SKM-1 treated with dmso at 0.1 percent for 144 hours (cell line): ENCODE results near the gene DLX3.

Experiments
- DNase-seq: peaks from one replicate; lab custom pipeline; 2025; ENCODE audit not compliant: unreplicated experiment; lab: John Stamatoyannopoulos, UW

The DLX3 gene

DNA sequence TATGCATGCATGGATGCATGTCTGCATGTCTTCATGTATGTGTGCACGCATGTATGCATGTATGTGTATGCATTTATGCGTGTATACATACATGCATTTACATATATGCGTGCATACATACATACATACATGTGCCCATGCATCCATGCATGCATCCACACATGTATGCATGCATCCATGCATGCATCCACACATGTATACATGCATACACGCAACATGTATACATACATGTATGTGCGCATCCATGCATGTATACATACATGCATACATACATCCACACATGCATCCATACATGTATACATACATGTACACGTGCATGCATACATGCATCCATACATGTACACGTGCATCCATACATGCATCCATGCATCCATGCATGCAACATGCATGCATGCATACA is 29.8 kb upstream of the DLX3 start:
- no peak for DNase-seq

DNA sequence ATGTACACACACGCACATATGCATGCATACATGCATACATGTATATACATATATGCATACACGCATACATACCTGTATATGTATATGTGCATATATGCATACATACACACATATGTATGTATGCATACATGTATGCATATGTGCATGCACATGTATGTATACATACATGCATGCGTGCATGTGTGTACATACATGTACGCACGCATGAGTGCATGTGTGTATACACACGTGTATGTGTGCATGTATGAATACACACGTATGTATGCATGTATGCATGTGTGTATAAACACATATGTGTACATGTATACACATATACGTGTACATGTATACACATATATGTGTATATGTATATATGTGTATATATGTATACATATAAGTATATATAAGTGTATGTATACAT is 28.5 kb upstream of the DLX3 start:
- DNase-seq: no peak

DNA sequence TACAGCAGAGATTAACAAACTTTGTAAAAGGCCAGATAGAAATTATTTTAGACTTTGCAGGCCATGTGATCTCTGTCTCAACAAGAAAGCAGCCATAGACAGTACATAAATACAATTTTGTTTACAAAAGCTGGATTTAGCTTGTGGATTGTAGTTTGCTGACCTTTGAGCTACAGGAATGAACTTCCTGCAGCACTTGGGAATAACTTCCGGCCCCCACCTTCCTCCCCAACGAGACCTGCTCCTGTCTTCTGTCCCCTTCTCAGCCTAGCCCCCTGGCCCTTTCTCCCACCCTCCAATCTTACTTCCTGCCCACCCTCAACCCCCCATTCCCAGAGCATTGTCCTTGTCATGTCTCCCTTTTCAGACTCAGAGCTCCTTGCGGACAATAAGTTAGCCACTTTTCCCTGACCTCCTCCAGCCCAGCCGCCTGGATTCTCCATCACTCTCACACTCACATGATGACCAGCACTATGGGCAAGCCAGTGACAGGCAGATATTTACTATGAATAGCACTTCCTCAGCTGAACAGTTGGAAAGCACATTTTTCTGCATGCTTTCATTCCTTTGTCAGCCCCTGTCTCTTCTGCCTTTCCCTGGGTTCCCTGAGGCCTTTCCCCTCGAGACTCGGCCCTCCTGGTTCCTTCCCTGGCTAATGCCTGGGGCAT is 27.6 kb upstream of the DLX3 start:
- DNase-seq: no peak

DNA sequence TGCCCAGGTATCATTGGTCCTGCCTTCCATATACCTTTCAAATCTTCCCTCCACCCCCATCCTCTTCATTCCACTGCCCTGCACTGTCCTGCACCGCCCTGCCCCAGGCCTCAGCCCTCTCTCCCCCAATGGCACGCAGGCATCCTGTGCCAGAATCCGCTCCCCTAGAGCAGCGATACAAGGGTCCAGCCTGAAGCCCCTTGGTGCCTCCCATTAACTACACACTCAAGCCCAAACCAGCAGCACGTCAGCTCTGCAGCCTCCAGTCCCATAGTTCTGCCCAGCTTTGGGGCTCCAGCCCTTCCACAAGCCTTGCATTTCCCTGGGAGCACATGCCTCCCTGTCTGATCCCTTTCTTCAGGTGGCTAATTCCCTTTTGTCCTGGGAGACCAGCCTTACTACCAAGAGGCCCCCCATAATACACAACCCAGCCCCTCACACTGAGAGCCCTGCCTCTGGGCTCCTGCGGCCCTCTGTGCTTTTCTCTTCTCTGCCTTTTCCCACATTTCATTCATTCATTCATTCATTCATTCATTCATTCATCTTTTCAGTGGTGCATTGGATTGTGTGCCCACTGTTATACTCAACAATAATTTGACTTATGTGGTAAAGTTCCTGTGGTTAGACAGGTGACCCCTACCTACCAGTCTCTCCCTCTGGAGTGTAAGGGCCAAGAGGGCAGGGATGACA is 26.8 kb upstream of the DLX3 start:
- no peak for DNase-seq

DNA sequence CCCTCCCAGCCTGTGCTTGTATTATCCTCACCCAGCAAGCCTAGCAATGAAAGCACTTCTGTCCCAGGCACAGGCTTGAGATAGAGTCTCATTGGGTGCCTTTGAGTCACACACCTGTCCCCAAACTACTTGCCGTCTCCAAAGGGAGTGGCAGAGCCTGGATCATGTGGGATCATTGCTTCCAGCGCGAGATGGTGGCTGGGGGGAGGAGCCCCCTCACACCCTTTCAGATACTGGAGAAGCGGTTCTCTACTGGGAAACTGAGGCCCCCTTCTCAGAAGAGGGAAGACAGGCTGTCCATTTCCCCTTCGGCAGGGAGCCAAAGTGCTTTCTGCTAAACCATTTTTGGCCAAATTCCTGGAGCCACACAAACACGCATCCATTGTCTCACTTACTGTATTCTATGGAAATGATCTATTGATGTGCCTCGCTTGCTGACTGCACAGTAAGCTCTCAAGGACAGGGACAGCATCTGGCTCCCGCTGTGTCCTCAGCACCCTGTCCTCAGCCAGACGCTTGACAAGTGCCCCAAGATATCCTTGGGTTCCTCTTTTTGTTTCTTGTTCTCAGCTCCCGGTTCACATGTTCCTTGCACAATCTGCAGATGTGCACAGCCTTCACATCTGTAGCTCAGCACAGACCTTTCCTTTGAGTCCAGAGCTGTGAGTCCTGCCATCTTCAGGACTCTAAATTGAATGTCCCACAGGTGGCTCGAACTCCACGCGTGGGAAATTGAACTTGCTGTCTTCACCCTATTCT is 26.0 kb upstream of the DLX3 start:
- peak; percentile 80 for DNase-seq

DNA sequence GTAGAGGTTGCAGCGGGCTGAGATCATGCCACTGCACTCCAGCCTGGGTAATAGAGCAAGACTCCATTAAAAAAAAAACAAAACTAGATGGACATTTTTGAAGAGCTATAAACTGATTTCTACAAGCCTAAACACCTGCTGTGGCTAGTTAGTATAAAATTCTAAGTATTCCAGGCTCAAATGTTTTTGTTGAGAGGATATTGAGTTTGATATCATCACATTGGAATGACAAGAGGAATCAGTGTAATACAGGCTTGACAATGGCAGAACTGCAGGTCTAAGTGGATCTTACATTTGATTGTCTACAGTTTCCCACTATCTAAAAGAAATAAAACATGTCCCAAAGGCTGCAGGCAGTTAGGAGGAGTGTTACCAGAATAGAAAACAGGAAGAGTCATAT is 23.9 kb upstream of the DLX3 start:
- DNase-seq: no peak

DNA sequence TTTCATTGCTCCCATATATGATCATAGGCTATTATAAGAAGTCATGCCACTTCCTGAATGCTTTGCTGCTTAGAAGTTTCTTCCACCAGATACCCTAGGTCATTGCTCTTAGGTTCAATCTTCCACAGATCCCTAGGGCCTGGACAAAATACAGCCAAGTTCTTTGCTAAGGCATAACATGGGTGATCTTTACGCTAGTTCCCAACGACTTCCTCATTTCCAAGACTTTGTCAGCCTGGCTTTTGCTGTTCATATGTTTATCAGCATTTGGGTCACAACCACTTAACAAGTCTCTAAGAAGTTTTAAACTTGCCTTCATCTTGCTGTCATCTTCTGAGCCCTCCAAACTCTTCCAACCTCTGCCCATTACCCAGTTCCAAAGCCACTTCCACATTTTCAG is 20.1 kb upstream of the DLX3 start:
- no peak for DNase-seq

DNA sequence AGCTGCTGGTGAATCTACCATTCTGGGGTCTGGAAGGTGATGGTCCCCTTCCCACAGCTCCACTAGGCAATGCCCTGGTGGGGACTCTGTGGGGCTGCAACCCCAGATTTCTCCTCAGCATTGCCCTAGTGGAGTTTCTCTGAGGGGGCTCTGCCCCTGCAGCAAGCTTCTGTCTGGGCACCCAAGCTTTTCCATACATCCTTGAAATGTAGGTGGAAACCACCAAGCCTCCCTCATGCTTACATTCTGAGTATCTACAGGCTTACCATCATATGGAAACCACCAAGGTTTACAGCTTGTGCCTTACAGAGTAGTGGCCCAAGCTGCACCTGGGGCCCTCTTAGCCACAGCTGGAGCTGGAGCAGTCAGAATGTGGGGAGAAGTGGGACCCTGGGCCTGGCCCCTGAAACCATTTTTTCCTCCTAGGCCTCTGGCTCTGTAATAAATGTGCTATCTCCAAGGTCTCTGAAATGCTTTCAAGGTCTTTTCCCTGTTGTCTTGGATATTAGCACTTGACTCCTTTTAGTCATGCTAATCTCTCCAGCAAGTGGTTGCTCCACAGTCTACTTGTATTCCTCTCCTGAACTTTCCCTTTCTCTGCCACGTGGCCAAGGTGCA is 19.6 kb upstream of the DLX3 start:
- DNase-seq: no peak

DNA sequence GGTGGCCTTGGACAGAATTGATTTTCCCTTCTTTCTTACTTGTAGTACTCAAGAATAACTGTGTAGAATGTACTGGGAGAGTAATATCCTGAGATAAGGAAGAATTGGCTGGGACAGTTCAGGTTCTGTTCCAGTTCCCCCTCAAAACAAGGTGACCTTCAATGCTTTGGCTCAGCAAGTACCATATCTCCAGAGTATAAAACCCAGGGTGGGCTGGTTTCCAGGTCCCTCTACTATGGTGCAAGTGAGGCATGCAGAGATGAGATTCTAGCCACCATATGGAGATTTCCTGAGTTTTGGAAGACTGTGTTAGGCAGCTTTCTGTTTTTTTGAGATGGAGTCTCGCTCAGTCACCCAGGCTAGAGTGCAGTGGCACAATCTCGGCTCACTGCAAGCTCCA is 18.1 kb upstream of the DLX3 start:
- no peak for DNase-seq

DNA sequence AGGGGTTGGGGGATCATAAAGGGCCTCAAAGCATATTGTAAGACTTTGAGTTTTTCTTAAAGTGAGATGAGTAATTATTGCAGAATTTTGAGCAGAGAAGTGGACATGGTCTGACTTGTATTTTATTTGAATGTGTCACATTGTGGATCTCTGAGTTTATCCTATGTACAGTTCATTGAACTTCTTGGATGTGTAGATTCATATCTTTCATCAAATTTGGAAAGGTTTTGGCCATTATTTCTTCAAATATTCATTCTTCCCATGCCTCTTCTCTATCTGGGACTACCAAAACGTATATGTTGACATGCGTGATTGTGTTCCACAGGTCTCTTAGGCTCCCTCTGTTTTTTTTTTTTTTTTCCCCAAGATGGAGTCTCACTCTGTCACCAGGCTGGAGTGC is 14.3 kb upstream of the DLX3 start:
- DNase-seq: no peak

DNA sequence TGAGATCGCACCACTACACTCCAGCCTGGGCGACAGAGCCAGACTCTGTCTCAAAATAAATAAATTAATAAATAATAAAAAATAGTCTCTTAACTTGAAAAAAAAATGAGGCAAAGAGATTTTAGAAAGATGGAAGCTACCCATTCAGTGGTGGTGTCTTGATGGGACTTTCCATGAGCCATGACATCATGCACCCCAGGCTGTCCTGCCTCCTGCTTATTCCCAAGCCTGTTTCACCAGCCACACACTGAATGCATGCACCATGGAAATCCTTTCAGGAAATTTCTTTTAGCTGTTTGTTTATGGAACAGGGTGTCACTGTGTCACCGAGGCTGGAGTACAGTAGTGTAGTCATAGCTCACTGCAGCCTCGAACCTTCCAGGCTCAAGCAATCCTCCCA is 8.9 kb upstream of the DLX3 start:
- no peak for DNase-seq

DNA sequence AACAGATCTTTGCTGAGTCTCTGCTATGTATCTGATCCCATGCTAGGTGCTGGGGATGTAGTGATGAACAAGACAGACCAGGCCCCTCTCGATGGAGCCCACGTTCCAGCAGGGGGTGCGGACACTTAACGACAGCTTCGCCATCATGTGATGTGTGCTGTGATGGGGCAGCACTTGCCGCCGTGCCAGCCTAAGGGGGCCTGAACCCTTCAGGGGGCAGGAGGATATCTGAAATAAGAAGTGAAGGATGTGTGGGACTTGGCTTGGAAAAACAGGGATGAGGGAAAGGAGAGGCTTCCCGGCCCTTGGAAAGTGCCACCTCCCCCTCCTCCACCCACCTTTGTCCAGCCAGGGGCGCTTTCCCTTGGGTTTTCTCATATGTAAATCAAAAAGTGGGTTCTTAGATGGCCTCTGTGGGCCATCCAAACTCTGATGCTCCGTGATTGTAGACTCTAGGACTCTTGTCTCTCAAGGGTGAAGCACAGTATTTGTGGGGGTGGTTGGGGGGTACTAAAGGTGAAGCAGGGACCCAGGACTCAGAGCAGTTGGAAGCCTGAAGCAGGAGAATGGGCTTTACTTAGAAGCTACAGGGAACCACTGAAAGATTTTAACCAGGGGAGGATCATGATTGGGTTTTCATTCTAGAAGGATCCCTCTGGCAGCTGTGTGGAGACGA is 4.0 kb upstream of the DLX3 start:
- DNase-seq: no peak

DNA sequence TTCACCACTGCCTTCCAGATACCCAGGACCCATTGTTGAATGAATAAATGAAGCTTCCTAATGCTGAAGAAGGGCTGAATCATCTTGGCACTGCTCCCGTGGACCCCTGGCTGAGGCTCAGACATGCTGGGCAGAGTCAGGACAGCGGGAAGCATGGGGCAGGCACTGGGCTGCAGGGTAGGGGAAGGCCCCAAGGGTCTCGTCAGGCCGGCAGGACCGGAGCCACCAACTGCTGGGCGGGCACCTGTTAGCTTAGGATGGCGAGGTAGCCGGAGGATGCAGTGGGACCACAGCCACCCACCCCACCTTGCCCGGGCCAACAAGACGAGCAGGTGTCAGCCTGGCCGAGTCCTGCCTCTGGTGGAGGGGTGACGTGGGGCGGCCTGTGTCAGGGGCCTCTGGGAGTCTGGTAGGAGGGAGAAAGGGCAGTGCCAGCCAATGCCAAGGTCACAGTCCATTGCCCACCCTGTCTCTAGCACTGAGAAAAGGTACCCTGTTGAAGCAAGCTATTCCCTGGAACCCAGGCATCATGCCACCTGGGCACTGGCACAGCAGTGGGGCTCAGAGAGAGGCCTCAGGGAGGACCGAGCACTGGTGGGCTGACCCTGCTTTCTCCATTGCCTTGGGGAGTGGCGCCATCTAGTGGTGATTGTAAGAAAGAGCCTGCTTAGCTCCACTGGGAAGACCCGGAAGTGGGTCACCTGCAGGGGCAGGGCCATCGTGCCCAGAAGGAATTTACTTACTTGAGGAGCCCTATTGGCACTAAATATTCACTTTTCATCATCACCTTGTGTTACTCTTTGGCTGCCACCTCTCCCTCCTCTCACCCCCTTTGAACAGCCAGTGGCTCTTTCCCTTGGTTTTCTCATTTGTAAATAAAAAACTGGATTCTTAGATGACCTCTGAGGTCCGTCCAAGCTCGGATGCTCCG is 3.0 kb upstream of the DLX3 start:
- DNase-seq: peak; percentile 82

DNA sequence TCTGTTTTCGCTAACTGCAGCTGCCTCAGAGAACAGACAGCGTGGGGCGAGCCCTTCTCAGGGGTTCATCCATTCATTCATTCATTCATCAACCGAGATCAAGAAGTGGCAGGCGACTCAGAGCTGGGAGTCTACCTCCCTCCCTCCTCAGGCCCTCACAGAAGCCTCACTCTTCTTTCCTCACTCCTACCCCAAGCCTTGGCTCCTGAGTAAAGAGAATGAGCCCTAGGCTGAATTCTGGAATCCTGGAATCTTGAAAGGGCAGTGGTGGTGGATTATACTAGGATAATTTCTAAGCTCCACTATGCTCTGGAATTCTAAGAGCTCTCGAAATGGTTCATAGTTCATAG is 2.3 kb upstream of the DLX3 start:
- no peak for DNase-seq

DNA sequence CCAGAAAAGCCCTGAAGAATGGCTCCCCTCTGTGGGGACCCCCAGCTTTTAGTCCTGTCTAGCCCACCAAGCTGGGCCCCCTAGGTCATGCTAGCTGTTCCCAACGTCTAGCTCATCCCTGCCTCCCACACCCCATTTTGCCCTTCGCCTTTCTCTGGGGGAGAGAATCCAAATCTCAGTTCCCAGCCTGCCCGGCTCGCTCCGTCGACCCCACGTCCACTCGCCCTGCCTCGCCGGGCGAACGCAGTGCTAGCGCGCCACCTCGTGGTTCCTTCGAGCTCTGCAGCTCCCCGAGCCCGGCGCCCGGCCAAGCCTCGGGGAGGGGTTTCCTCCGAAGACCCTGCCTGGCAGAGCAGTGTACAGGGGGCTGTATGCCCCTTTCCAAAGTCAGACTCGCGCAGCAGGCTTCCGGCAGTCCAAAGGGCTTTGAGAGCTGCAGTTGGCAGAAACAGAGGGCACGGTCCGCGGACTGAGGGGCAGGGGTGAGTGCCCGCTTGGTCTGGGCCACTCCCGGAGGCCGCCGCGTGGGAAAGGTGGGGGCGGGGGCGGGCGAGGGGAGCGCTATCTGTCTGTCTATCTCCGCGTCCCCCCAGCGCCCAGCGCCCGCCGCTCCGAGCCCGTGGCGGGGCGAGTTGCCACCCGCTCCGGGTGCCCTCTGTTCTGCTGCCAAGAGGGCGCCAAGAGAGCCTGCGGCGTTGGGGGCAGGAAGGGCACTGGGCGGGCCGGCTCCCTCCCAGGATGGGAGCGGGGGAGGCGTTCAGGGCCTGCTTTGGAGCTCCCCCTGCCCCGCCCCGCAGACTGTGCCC is 1.7 kb upstream of the DLX3 start:
- peak; percentile 28 for DNase-seq

DNA sequence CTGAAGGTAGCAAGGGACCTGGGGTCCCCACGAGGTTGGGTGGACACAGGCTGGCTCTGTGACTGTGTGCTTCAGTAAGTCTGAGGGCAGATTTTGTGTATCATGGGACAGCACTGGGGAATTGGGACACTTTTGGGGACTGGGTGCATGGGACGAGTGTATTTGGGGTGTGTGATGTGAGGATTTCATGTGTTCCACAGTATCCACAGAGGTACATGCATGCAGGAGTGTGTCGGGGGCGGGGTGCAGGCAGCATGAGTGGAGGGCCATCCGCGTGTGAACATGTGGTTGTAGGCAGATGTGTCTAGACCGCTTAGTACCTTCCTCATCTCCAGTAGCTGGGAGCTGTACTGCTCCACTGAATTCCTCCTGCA is 1.1 kb upstream of the DLX3 start:
- no peak for DNase-seq

DNA sequence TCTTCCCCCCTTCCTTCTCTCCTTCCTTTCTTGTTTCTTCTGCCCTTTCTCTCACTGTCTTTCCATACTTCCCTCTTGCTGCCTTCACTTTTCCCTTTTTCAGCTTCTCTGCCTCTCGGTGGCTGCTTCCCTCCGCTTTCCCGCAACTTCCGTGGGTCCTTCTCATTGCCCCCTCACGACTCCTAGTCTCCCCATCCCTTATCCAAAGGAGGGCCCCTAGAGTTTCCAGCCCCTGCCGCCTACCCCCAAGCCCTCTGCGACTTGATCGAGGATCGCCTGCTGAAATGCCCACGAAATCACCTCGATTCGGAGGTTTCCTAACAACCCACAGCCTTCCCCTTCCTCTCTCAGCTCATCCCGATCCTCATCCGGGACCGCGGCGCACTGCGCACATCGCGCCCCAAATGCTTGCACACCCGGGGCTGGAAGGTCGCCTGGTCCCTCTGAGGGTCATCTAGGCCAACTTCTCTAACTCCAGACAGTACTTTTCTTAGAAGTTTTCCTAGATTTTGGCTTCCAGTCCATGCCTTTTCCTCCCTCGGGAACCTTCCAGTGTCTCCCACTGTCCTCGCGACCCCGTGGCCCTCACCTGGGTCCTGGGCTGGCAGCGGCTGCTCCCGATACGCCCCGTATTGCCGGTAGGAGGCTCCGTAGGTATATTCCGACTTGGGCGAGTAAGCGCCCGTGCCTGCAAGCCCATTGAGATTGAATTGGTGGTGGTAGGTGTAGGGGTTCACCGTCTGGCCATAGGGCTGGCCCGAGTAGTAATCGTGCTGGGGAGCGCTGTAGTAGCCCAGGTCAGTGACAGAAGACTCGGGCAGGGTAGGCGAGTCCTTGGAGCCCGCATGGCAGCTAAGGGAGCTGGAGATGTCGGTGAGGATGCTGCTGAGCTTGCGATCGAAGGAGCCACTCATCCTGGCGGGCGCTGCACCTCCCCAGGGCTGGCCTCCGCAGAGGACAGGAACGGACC is 654 bp downstream of the DLX3 start:
- DNase-seq: no peak

DNA sequence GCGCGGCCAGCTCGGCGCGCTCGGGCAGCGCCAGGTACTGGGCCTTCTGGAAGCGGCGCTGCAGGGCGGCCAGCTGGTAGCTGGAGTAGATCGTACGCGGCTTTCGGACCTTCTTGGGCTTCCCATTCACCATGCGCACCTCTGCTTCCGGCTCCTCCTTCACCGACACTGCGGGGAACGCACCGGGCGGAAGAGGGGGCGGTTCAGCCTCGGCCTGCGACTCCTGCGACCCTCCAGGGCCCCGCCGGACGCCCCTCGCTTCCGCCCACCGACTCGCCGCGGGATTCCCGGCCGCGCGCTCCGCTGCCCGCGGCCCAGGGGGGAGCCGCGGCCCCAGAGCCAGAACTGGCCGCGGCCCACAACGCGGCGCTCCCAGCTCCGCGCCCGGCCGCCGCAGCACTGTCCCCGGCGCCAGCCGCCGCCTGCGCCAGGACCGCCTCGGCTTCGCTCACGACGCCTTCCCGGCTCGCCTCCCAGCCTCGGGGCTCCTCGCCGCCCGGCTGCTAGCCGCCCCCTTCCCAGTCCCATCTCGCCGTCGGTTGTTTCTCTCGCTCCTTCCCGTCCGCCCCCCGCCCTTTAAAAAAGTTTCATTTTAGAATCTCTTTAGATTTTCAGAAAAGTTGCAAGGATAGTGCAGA is 1.5 kb downstream of the DLX3 start:
- DNase-seq: no peak
